ENCODE measurements around the gene NGEF.

- TF ChIP-seq EZH2 (IDR thresholded peaks at IDR 0.05; ENCODE audit: insufficient read depth, low read length) = no peak
- TF ChIP-seq CTCF (IDR thresholded peaks at IDR 0.05; ENCODE audit: insufficient read depth, low read depth, low read length) = no peak
Observed at GRCh38 chr2:233061591-233062450, 48.8 kb upstream of the NGEF start.
